ENCODE measurements around the gene DGLUCY. TPM values are rescaled to one million over a fixed set of nuclear protein-coding genes. Genes with fewer than 3 reads are reported as not detected.

Gene DGLUCY
- total RNA-seq, 2 donors from 2014 or later: 88.0 to 148 TPM

- intact Hi-C loops (cut with DNase I): no loop called here
- Histone ChIP-seq H3K36me3 (no peaks in the 10 kb centered on the region), H3K4me3 (no peak overlapping the region), H3K27me3 (replicated peaks; ENCODE audit: insufficient read depth) (no peaks in the 10 kb centered on the region), H3K4me1 (replicated peaks) (no peaks in the 10 kb centered on the region), H3K9me3 (no peaks in the 10 kb centered on the region), H3K27ac (no peak overlapping the region)
- DNase-seq (ENCODE audit: low spot score): no peak
- TF ChIP-seq, protein P1, sequence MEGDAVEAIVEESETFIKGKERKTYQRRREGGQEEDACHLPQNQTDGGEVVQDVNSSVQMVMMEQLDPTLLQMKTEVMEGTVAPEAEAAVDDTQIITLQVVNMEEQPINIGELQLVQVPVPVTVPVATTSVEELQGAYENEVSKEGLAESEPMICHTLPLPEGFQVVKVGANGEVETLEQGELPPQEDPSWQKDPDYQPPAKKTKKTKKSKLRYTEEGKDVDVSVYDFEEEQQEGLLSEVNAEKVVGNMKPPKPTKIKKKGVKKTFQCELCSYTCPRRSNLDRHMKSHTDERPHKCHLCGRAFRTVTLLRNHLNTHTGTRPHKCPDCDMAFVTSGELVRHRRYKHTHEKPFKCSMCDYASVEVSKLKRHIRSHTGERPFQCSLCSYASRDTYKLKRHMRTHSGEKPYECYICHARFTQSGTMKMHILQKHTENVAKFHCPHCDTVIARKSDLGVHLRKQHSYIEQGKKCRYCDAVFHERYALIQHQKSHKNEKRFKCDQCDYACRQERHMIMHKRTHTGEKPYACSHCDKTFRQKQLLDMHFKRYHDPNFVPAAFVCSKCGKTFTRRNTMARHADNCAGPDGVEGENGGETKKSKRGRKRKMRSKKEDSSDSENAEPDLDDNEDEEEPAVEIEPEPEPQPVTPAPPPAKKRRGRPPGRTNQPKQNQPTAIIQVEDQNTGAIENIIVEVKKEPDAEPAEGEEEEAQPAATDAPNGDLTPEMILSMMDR (IDR thresholded peaks at IDR 0.05): no peak
- TF ChIP-seq POLR2A (IDR thresholded peaks at IDR 0.05) (no peak), POLR2AphosphoS5 (IDR thresholded peaks at IDR 0.05) (no peak)
- WGBS: 71% methylated on average over 1 of the region's 1 CpG
Measured at GRCh38 chr14:91142214-91142668, 28.4 kb downstream of the DGLUCY start.

DNA sequence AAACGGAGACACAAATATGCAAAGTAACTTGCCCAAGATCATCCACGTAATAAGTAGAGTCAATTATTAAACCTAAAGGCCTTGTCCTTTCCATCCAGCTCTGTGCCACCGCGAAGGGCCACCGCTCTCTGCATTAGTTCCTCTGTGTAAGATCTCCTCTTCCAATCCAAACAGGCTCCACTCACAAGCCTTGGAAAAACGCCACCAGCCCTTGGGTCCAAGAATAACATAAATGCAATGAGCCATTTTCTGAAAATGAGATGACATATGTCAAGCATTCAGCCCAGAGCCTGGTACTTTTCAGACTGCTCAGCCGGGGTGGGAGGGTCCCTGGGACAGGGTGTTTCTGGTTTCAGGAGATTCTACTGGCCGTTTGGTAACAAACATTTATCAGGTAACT, 30.0 kb downstream of the DGLUCY start:
- Histone ChIP-seq H3K27me3 (replicated peaks; ENCODE audit: insufficient read depth) (no peaks in the 10 kb centered on the region), H3K36me3 (no peaks in the 10 kb centered on the region), H3K4me3 (no peak overlapping the region), H3K27ac (no peak overlapping the region), H3K4me1 (replicated peaks) (no peaks in the 10 kb centered on the region), H3K9me3 (no peaks in the 10 kb centered on the region)
- intact Hi-C loops (cut with DNase I): no loop called here
- TF ChIP-seq POLR2A (IDR thresholded peaks at IDR 0.05): no peak
- TF ChIP-seq, protein P1 (IDR thresholded peaks at IDR 0.05): no peak
- TF ChIP-seq POLR2AphosphoS5 (IDR thresholded peaks at IDR 0.05): no peak
- 80% methylated on average over 8 of the region's 8 CpGs for WGBS
- no peak for DNase-seq (ENCODE audit: low spot score)

GRCh38 chr14:91144425-91145145, 30.7 kb downstream of the DGLUCY start:
- Histone ChIP-seq H3K4me3 (no peak overlapping the region), H3K27me3 (replicated peaks; ENCODE audit: insufficient read depth) (no peaks in the 10 kb centered on the region), H3K27ac (no peak overlapping the region), H3K4me1 (replicated peaks) (no peaks in the 10 kb centered on the region), H3K9me3 (no peaks in the 10 kb centered on the region), H3K36me3 (no peaks in the 10 kb centered on the region)
- WGBS: 68% methylated on average over 5 of the region's 5 CpGs
- no peak for DNase-seq (ENCODE audit: low spot score)
- intact Hi-C loops (cut with DNase I): no loop called here
- TF ChIP-seq POLR2AphosphoS5 (IDR thresholded peaks at IDR 0.05) (no peak), POLR2A (IDR thresholded peaks at IDR 0.05) (no peak)
- TF ChIP-seq, protein P1 (IDR thresholded peaks at IDR 0.05): no peak

- TF ChIP-seq, protein P1 (IDR thresholded peaks at IDR 0.05): no peak
- TF ChIP-seq POLR2A (IDR thresholded peaks at IDR 0.05): no peak
- no peak for TF ChIP-seq POLR2AphosphoS5 (IDR thresholded peaks at IDR 0.05)
- intact Hi-C loops (cut with DNase I): no loop called here
- Histone ChIP-seq H3K9me3 (no peaks in the 10 kb centered on the region), H3K4me3 (no peak overlapping the region), H3K4me1 (replicated peaks) (no peaks in the 10 kb centered on the region), H3K36me3 (no peaks in the 10 kb centered on the region), H3K27ac (no peak overlapping the region), H3K27me3 (replicated peaks; ENCODE audit: insufficient read depth) (no peaks in the 10 kb centered on the region)
- 93% methylated on average over 11 of the region's 11 CpGs for WGBS
- DNase-seq (ENCODE audit: low spot score): no peak
Measured at GRCh38 chr14:91145391-91146160, 31.7 kb downstream of the DGLUCY start.

All from prostate gland (tissue), 2 donors.